SJSA1 (cell line): ENCODE data around the gene RCN2. TPM values are rescaled to one million over a fixed set of nuclear protein-coding genes. Genes with fewer than 3 reads are reported as not detected.

Experiments used
- DNase-seq, 2 experiments: peaks; one replicate each; pipeline ENCODE4 v3.0.0-alpha.2; 2015 to 2020; ENCODE audit warnings: low spot score in 2 of 2, low read depth in 1 of 2
- H3K27ac ChIP-seq: fragments of 250-450 bp; sonication (Bioruptor Pico); 2 replicates; pipeline ENCODE4 v1.5.1; 2020; ENCODE audit warnings: mild to moderate bottlenecking, moderate library complexity
- H3K27me3 ChIP-seq: fragments of 250-450 bp; sonication (Bioruptor Pico); replicated peaks from 2 replicates; pipeline ENCODE4 v1.5.1; 2020; ENCODE audit warnings: mild to moderate bottlenecking, moderate library complexity
- H3K36me3 ChIP-seq: fragments of 250-450 bp; sonication (Bioruptor Pico); 2 replicates; pipeline ENCODE4 v1.5.1; 2020; ENCODE audit warnings: mild to moderate bottlenecking
- H3K4me1 ChIP-seq: fragments of 250-450 bp; sonication (Bioruptor Pico); replicated peaks from 2 replicates; pipeline ENCODE4 v1.6.1; 2021; ENCODE audit warnings: mild to moderate bottlenecking
- H3K4me3 ChIP-seq: fragments of 250-450 bp; sonication (Bioruptor Pico); 2 replicates; pipeline ENCODE4 v1.5.1; 2020; ENCODE audit warnings: mild to moderate bottlenecking
- H3K9me3 ChIP-seq: fragments of 250-450 bp; sonication (Bioruptor Pico); replicated peaks from 2 replicates; pipeline ENCODE4 v1.5.1; 2020; ENCODE audit warnings: mild to moderate bottlenecking
- total RNA-seq: library from RNA; depleted of rRNA; stranded (reverse); fragments of >200 nt; shearing (Covaris generic); gene quantifications from 2 replicates; pipeline ENCODE4 v1.2.3, GENCODE V29; 2014

The RCN2 gene
- total RNA-seq, 1 experiment from 2014 or later, result 135 TPM

- Histone ChIP-seq H3K27ac (no peak overlapping the region), H3K4me3 (no peak overlapping the region)
- DNase-seq, result no peak
These were observed 41.1 kb downstream of the RCN2 start for GRCh38 chr15:76972389-76973361.

GRCh38 chr15:76973362-76973743 is 41.8 kb downstream of the RCN2 start:
- Histone ChIP-seq H3K27ac (no peak overlapping the region), H3K4me1 (no peaks in the 10 kb centered on the region), H3K9me3 (no peaks in the 10 kb centered on the region), H3K36me3 (no peaks in the 10 kb centered on the region), H3K4me3 (no peak overlapping the region), H3K27me3 (peaks cover 15% of the 10 kb centered on the region)
- no peak for DNase-seq

More at GRCh38 chr15:76972389-76973361, 41.1 kb downstream of the RCN2 start:
- H3K27me3 ChIP-seq, result peaks cover 12% of the 10 kb centered on the region
- H3K4me1 ChIP-seq, result no peaks in the 10 kb centered on the region
- H3K36me3 ChIP-seq, result no peaks in the 10 kb centered on the region
- H3K9me3 ChIP-seq, result no peaks in the 10 kb centered on the region

- Histone ChIP-seq H3K27ac (no peak overlapping the region), H3K36me3 (no peaks in the 10 kb centered on the region), H3K4me1 (no peaks in the 10 kb centered on the region), H3K9me3 (no peaks in the 10 kb centered on the region), H3K27me3 (peaks cover 15% of the 10 kb centered on the region), H3K4me3 (no peak overlapping the region)
- no peak for DNase-seq
These were observed 42.4 kb downstream of the RCN2 start for GRCh38 chr15:76973906-76974305.

GRCh38 chr15:76974456-76975036 is 43.0 kb downstream of the RCN2 start:
- H3K4me1 ChIP-seq, result no peaks in the 10 kb centered on the region
- H3K27ac ChIP-seq, result no peak overlapping the region
- peaks cover 15% of the 10 kb centered on the region for H3K27me3 ChIP-seq
- no peaks in the 10 kb centered on the region for H3K36me3 ChIP-seq
- no peaks in the 10 kb centered on the region for H3K9me3 ChIP-seq
- no peak overlapping the region for H3K4me3 ChIP-seq
- no peak for DNase-seq

- Histone ChIP-seq H3K9me3 (no peaks in the 10 kb centered on the region), H3K4me1 (no peaks in the 10 kb centered on the region), H3K27me3 (peaks cover 9% of the 10 kb centered on the region), H3K36me3 (no peaks in the 10 kb centered on the region), H3K4me3 (no peak overlapping the region), H3K27ac (no peak overlapping the region)
- no peak for DNase-seq
These were observed 44.6 kb downstream of the RCN2 start for GRCh38 chr15:76976141-76976540.

GRCh38 chr15:76976572-76977270 is 45.2 kb downstream of the RCN2 start:
- Histone ChIP-seq H3K4me3 (no peak overlapping the region), H3K4me1 (no peaks in the 10 kb centered on the region), H3K27me3 (peaks cover 9% of the 10 kb centered on the region), H3K27ac (no peak overlapping the region), H3K9me3 (no peaks in the 10 kb centered on the region), H3K36me3 (no peaks in the 10 kb centered on the region)
- DNase-seq, result no peak

GRCh38 chr15:76978522-76979330 is 47.2 kb downstream of the RCN2 start:
- Histone ChIP-seq H3K4me3 (no peak overlapping the region), H3K36me3 (no peaks in the 10 kb centered on the region), H3K27ac (no peak overlapping the region), H3K4me1 (no peaks in the 10 kb centered on the region), H3K27me3 (peaks cover 4% of the 10 kb centered on the region; the same call in 1 of the 2 replicates), H3K9me3 (no peaks in the 10 kb centered on the region)
- no peak for DNase-seq

GRCh38 chr15:76979331-76979925 is 47.9 kb downstream of the RCN2 start:
- no peaks in the 10 kb centered on the region for H3K4me1 ChIP-seq
- no peaks in the 10 kb centered on the region for H3K36me3 ChIP-seq
- no peak overlapping the region for H3K27ac ChIP-seq
- no peak for DNase-seq
- H3K4me3 ChIP-seq, result no peak overlapping the region
- no peaks in the 10 kb centered on the region for H3K9me3 ChIP-seq
- H3K27me3 ChIP-seq, result peaks cover 4% of the 10 kb centered on the region; the same call in 1 of the 2 replicates

- Histone ChIP-seq H3K4me1 (no peaks in the 10 kb centered on the region), H3K9me3 (no peaks in the 10 kb centered on the region), H3K27ac (no peak overlapping the region), H3K27me3 (peaks cover 4% of the 10 kb centered on the region; the same call in 1 of the 2 replicates), H3K36me3 (no peaks in the 10 kb centered on the region), H3K4me3 (no peak overlapping the region)
- no peak for DNase-seq
These were observed 48.5 kb downstream of the RCN2 start for GRCh38 chr15:76979996-76980520.

- no peaks in the 10 kb centered on the region for H3K36me3 ChIP-seq
- H3K27ac ChIP-seq, result no peak overlapping the region
- no peak for DNase-seq
- no peak overlapping the region for H3K4me3 ChIP-seq
- H3K9me3 ChIP-seq, result no peaks in the 10 kb centered on the region
- peaks cover 4% of the 10 kb centered on the region; the same call in 1 of the 2 replicates for H3K27me3 ChIP-seq
- no peaks in the 10 kb centered on the region for H3K4me1 ChIP-seq
These were observed 50.8 kb downstream of the RCN2 start for GRCh38 chr15:76982356-76982755.

- Histone ChIP-seq H3K36me3 (no peaks in the 10 kb centered on the region), H3K4me1 (no peaks in the 10 kb centered on the region), H3K4me3 (no peak overlapping the region)
These were observed 51.2 kb downstream of the RCN2 start for GRCh38 chr15:76982756-76983155.

GRCh38 chr15:76983590-76984375 is 52.2 kb downstream of the RCN2 start:
- DNase-seq, result no peak

More at GRCh38 chr15:76982756-76983155, 51.2 kb downstream of the RCN2 start:
- H3K27me3 ChIP-seq, result peaks cover 2% of the 10 kb centered on the region; the same call in 1 of the 2 replicates
- H3K9me3 ChIP-seq, result no peaks in the 10 kb centered on the region
- DNase-seq, result no peak
- H3K27ac ChIP-seq, result no peak overlapping the region

More at GRCh38 chr15:76983590-76984375, 52.2 kb downstream of the RCN2 start:
- H3K27ac ChIP-seq, result no peak overlapping the region
- H3K4me3 ChIP-seq, result no peak overlapping the region
- no peaks in the 10 kb centered on the region for H3K36me3 ChIP-seq
- H3K27me3 ChIP-seq, result no peaks in the 10 kb centered on the region
- no peaks in the 10 kb centered on the region for H3K9me3 ChIP-seq
- no peaks in the 10 kb centered on the region for H3K4me1 ChIP-seq
